Omental fat pad (tissue), 4 donors: Measurements from ENCODE around the gene TREX2. TPM values are rescaled to one million over a fixed set of nuclear protein-coding genes. Genes with fewer than 3 reads are reported as not detected.
"Not testable (repeated sequence)": the region's sequence is repeated elsewhere in the genome, so short reads cannot be mapped to it uniquely, and the experiment has no call there.

Experiments
- ATAC-seq: fragments of 150-250 bp; one replicate; pipeline ENCODE4 v1.9.1; 2016; ENCODE audit warnings: mild to moderate bottlenecking, moderate library complexity; ENCODE audit not compliant: low FRiP score
- DNase-seq: peaks from one replicate; pipeline ENCODE4 v3.0.0-alpha.2; 2019; ENCODE audit warnings: low spot score
- CTCF ChIP-seq, 3 donors: fragments of 450-650 bp; IDR thresholded peaks; one replicate each; pipeline ENCODE4 v1.5.1; 2016 to 2017; ENCODE audit warnings: antibody characterized with exemption in 3 of 3, mild to moderate bottlenecking in 3 of 3, moderate library complexity in 2 of 3
- total RNA-seq, 4 donors: library from RNA; depleted of rRNA; stranded (reverse); fragments of >200 nt; gene quantifications; one replicate each; pipeline ENCODE4 v1.1.0, GENCODE V29; 2016

The TREX2 gene
- total RNA-seq, 4 donors from 2014 or later, result 0.69 to 4.2 (median 1.2) TPM

GRCh38 chrX:153405426-153405825 lies 40.4 kb downstream of the TREX2 start:
- DNase-seq (no peak), ATAC-seq (no peak)
- TF ChIP-seq CTCF (IDR thresholded peaks at IDR 0.05), result no peak

GRCh38 chrX:153404333-153404732 lies 41.5 kb downstream of the TREX2 start:
- not testable (repeated sequence) for DNase-seq, ATAC-seq

- no peak for TF ChIP-seq CTCF (IDR thresholded peaks at IDR 0.05)
- no peak for DNase-seq
- no peak for ATAC-seq
These were observed 44.6 kb downstream of the TREX2 start, which contains the start of gene PNMA6E for GRCh38 chrX:153401133-153401764. PNMA6E (minus strand) TSS chrX:153401350; CDS start chrX:153398849, 2,501 bp downstream.

GRCh38 chrX:153400146-153401132 lies 45.4 kb downstream of the TREX2 start:
- DNase-seq (no peak), ATAC-seq (no peak)
- TF ChIP-seq CTCF (IDR thresholded peaks at IDR 0.05), result no peak

- TF ChIP-seq CTCF (IDR thresholded peaks at IDR 0.05), result no peak
- ATAC-seq (no peak), DNase-seq (no peak)
These were observed 47.4 kb downstream of the TREX2 start for GRCh38 chrX:153398275-153398960.

GRCh38 chrX:153397256-153397960 lies 48.4 kb downstream of the TREX2 start:
- no peak for ATAC-seq
- no peak for DNase-seq
- no peak for TF ChIP-seq CTCF (IDR thresholded peaks at IDR 0.05)
